ENCODE data around the gene DMBX1. TPM values are rescaled to one million over a fixed set of nuclear protein-coding genes. Genes with fewer than 3 reads are reported as not detected.

Gene DMBX1
- total RNA-seq, 3 donors from 2014 or later = not detected

- no peaks in the 10 kb centered on the region for H3K36me3 ChIP-seq (ENCODE audit: low read depth)
- intact Hi-C loops (cut with DNase I, micrococcal nuclease) = loop anchor here in 1 of 2 donors (10.0 kb wide), 1 partner anchor 45 kb away; no protein-coding TSS in a partner anchor
- no peaks in the 10 kb centered on the region for H3K4me1 ChIP-seq (ENCODE audit: low read depth)
- TF ChIP-seq CTCF (IDR thresholded peaks at IDR 0.05) = no peak
- DNase-seq (no peak), ATAC-seq (no peak)
- H3K4me3 ChIP-seq = no peak overlapping the region
- no peaks in the 10 kb centered on the region for H3K9me3 ChIP-seq
These were observed 9.8 kb upstream of the DMBX1 start for GRCh38 chr1:46479744-46480350.

- TF ChIP-seq CTCF (IDR thresholded peaks at IDR 0.05) = no peak
These were observed 8.5 kb upstream of the DMBX1 start for GRCh38 chr1:46480959-46481646.

GRCh38 chr1:46481961-46482360 is 7.7 kb upstream of the DMBX1 start:
- Histone ChIP-seq H3K9me3 (no peaks in the 10 kb centered on the region), H3K4me1 (ENCODE audit: low read depth) (no peaks in the 10 kb centered on the region), H3K4me3 (no peak overlapping the region), H3K36me3 (ENCODE audit: low read depth) (no peaks in the 10 kb centered on the region)
- TF ChIP-seq CTCF (IDR thresholded peaks at IDR 0.05) = no peak
- intact Hi-C loops (cut with DNase I, micrococcal nuclease) = no loop called here
- ATAC-seq = no peak
- DNase-seq = no peak

More at GRCh38 chr1:46480959-46481646, 8.5 kb upstream of the DMBX1 start:
- Histone ChIP-seq H3K36me3 (ENCODE audit: low read depth) (no peaks in the 10 kb centered on the region), H3K4me3 (no peak overlapping the region), H3K9me3 (no peaks in the 10 kb centered on the region), H3K4me1 (ENCODE audit: low read depth) (no peaks in the 10 kb centered on the region)
- intact Hi-C loops (cut with DNase I, micrococcal nuclease) = no loop called here
- DNase-seq (no peak), ATAC-seq (no peak)

GRCh38 chr1:46483589-46483988 is 6.0 kb upstream of the DMBX1 start:
- no peaks in the 10 kb centered on the region for H3K9me3 ChIP-seq
- H3K4me1 ChIP-seq (ENCODE audit: low read depth) = no peaks in the 10 kb centered on the region
- intact Hi-C loops (cut with DNase I, micrococcal nuclease) = no loop called here
- no peak overlapping the region for H3K4me3 ChIP-seq
- no peaks in the 10 kb centered on the region for H3K36me3 ChIP-seq (ENCODE audit: low read depth)
- DNase-seq = no peak
- TF ChIP-seq CTCF (IDR thresholded peaks at IDR 0.05) = no peak
- no peak for ATAC-seq

- Histone ChIP-seq H3K4me3 (no peak overlapping the region), H3K36me3 (ENCODE audit: low read depth) (no peaks in the 10 kb centered on the region), H3K4me1 (ENCODE audit: low read depth) (peaks cover 4% of the 10 kb centered on the region), H3K9me3 (no peaks in the 10 kb centered on the region)
- TF ChIP-seq CTCF (IDR thresholded peaks at IDR 0.05) = no peak
- ATAC-seq (no peak), DNase-seq (no peak)
- intact Hi-C loops (cut with DNase I, micrococcal nuclease) = no loop called here
These were observed 4.7 kb upstream of the DMBX1 start for GRCh38 chr1:46484783-46485490.

All from mucosa of descending colon (tissue), 3 donors.